T-helper 1 cell treated with Interleukin-12 subunit alpha and Interleukin-12 subunit beta and Interleukin-4 antibody, amounts not matched to agents 30 μg/mL and 1 μg/mL, for 36 hours (primary cell): ENCODE results near the gene TRPC4AP.
A peak's percentile ranks its signal among the peaks of the same experiment; 100 is the strongest.

Experiments used
- H3K27ac Mint-ChIP-seq: one replicate; pipeline ENCODE4 v1.8.0; 2021; ENCODE audit warnings: mild to moderate bottlenecking, mixed read lengths
- H3K27me3 Mint-ChIP-seq: one replicate; pipeline ENCODE4 v1.8.0; 2021; ENCODE audit warnings: low read depth, mixed read lengths
- H3K36me3 Mint-ChIP-seq: one replicate; pipeline ENCODE4 v1.8.0; 2021; ENCODE audit warnings: low read depth, mixed read lengths
- H3K4me1 Mint-ChIP-seq: one replicate; pipeline ENCODE4 v1.8.0; 2021; ENCODE audit warnings: low read depth, mixed read lengths
- H3K4me3 Mint-ChIP-seq: one replicate; pipeline ENCODE4 v1.8.0; 2021; ENCODE audit warnings: mild to moderate bottlenecking, moderate library complexity, mixed read lengths
- H3K9me3 Mint-ChIP-seq: one replicate; pipeline ENCODE4 v1.8.0; 2021; ENCODE audit warnings: mixed read lengths

Gene TRPC4AP

GRCh38 chr20:35000311-35000921 is 92.2 kb downstream of the TRPC4AP start:
- no peaks in the 10 kb centered on the region for H3K9me3 Mint-ChIP-seq
- no peak overlapping the region for H3K4me3 Mint-ChIP-seq
- H3K36me3 Mint-ChIP-seq = peaks cover 18% of the 10 kb centered on the region
- no peak overlapping the region for H3K27ac Mint-ChIP-seq
- H3K27me3 Mint-ChIP-seq = no peaks in the 10 kb centered on the region
- no peaks in the 10 kb centered on the region for H3K4me1 Mint-ChIP-seq

- H3K27ac Mint-ChIP-seq = no peak overlapping the region
- H3K4me3 Mint-ChIP-seq = no peak overlapping the region
- no peaks in the 10 kb centered on the region for H3K4me1 Mint-ChIP-seq
- no peaks in the 10 kb centered on the region for H3K27me3 Mint-ChIP-seq
- peaks cover 18% of the 10 kb centered on the region for H3K36me3 Mint-ChIP-seq
- no peaks in the 10 kb centered on the region for H3K9me3 Mint-ChIP-seq
These were observed 92.8 kb downstream of the TRPC4AP start for GRCh38 chr20:34999782-35000181.

DNA sequence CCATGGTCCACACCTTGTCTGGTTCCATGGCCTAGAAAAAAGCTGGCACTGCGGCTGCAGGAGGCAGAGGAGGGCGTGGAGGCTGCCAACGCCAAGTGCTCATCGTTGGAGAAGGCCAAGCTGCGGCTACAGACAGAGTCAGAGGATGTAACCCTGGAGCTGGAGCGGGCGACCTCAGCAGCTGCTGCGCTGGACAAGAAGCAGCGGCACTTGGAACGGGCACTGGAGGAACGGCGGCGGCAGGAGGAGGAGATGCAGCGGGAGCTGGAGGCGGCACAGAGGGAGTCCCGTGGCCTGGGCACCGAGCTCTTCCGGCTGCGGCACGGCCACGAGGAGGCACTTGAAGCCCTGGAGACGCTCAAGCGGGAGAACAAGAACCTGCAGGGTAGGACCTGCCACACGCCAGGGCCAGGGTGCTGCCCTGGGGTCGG is 93.6 kb downstream of the TRPC4AP start:
- no peak overlapping the region for H3K4me3 Mint-ChIP-seq
- H3K27me3 Mint-ChIP-seq = no peaks in the 10 kb centered on the region
- H3K9me3 Mint-ChIP-seq = no peaks in the 10 kb centered on the region
- H3K36me3 Mint-ChIP-seq = peaks cover 16% of the 10 kb centered on the region
- H3K4me1 Mint-ChIP-seq = no peaks in the 10 kb centered on the region
- H3K27ac Mint-ChIP-seq = no peak overlapping the region

DNA sequence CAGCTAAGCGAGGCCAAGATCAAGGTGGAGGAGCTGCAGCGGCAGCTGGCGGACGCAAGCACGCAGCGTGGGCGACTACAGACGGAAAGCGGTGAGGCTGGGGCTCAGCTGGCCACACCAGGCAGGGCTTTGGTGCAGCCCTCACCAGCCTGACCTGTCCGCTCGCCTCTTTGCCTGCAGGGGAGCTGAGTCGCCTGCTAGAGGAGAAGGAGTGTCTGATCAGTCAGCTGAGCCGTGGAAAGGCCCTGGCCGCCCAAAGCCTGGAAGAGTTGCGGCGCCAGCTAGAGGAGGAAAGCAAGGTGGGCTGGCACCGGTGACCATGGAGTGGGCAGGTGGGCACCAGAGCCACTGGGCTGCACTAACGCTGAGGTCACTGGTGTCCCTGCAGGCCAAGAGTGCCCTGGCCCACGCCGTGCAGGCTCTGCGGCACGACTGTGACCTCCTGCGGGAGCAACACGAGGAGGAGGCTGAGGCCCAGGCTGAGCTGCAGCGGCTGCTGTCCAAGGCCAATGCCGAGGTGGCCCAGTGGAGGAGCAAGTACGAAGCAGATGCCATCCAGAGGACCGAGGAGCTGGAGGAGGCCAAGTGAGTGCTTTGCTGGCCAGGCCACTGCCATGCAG is 94.2 kb downstream of the TRPC4AP start:
- peaks cover 16% of the 10 kb centered on the region for H3K36me3 Mint-ChIP-seq
- no peak overlapping the region for H3K4me3 Mint-ChIP-seq
- H3K27me3 Mint-ChIP-seq = no peaks in the 10 kb centered on the region
- H3K27ac Mint-ChIP-seq = no peak overlapping the region
- H3K4me1 Mint-ChIP-seq = no peaks in the 10 kb centered on the region
- no peaks in the 10 kb centered on the region for H3K9me3 Mint-ChIP-seq

DNA sequence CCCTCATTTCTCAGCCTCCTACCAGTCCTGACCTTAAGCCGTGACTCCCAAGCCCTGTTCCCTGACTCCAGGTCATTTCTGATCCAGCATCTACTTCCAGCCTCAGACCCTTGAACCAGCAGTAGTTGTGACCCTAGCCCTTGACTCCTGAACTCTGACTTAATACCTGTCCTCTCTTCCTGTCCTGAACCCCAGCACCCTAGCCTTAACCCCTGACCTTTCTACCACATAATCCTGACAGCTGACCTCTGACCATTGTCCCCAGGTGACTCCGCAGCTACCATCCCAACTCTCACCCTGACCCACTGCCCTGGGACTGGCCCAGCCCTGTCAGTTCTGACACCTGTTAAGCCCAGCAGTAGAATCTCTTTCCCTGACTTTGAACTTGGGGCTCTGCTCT is 94.8 kb downstream of the TRPC4AP start:
- Mint-ChIP-seq H3K9me3 (no peaks in the 10 kb centered on the region), H3K27me3 (no peaks in the 10 kb centered on the region), H3K4me3 (no peak overlapping the region), H3K27ac (no peak overlapping the region), H3K4me1 (no peaks in the 10 kb centered on the region), H3K36me3 (peaks cover 16% of the 10 kb centered on the region)

GRCh38 chr20:34997131-34997561 is 95.5 kb downstream of the TRPC4AP start:
- no peak overlapping the region for H3K27ac Mint-ChIP-seq
- no peaks in the 10 kb centered on the region for H3K4me1 Mint-ChIP-seq
- no peak overlapping the region for H3K4me3 Mint-ChIP-seq
- peaks cover 16% of the 10 kb centered on the region for H3K36me3 Mint-ChIP-seq
- H3K27me3 Mint-ChIP-seq = no peaks in the 10 kb centered on the region
- no peaks in the 10 kb centered on the region for H3K9me3 Mint-ChIP-seq

DNA sequence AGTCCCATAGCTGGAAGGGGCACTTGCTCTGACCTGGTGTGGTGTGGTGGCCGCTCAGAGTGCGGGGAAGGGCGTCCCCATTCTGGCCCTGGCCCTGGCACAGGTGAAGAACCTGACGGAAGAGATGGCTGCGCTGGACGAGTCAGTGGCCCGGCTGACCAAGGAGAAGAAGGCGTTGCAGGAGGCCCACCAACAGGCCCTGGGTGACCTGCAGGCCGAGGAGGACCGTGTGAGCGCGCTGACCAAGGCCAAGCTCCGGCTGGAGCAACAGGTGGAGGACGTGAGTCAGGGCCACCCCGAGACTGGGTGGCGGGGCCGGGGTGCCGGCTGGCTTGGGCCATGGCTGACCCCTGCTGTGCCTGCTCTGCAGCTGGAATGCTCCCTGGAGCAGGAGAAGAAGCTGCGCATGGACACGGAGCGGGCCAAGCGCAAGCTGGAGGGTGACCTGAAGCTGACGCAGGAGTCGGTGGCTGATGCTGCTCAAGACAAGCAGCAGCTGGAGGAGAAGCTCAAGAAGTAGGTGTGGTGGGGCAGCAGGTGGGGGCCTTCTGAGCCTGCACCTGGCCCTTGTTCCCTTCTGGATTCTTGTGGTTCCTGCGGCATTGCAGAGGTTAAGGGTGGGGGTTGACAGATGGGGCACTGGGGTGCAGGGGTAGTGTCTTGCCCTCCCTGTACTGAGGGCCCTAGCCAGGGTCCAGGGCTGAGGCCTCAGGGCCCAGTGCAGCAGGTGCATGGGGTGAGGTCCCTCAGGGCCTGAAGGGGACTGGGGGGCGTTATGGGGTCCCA is 96.2 kb downstream of the TRPC4AP start:
- H3K4me3 Mint-ChIP-seq = no peak overlapping the region
- H3K36me3 Mint-ChIP-seq = peaks cover 16% of the 10 kb centered on the region
- H3K4me1 Mint-ChIP-seq = no peaks in the 10 kb centered on the region
- no peaks in the 10 kb centered on the region for H3K27me3 Mint-ChIP-seq
- no peak overlapping the region for H3K27ac Mint-ChIP-seq
- no peaks in the 10 kb centered on the region for H3K9me3 Mint-ChIP-seq

GRCh38 chr20:34995696-34996095 is 96.9 kb downstream of the TRPC4AP start:
- no peaks in the 10 kb centered on the region for H3K9me3 Mint-ChIP-seq
- H3K4me1 Mint-ChIP-seq = no peaks in the 10 kb centered on the region
- no peaks in the 10 kb centered on the region for H3K27me3 Mint-ChIP-seq
- peaks cover 15% of the 10 kb centered on the region for H3K36me3 Mint-ChIP-seq
- no peak overlapping the region for H3K4me3 Mint-ChIP-seq
- no peak overlapping the region for H3K27ac Mint-ChIP-seq

- Mint-ChIP-seq H3K4me3 (no peak overlapping the region), H3K9me3 (no peaks in the 10 kb centered on the region), H3K27ac (peak overlapping the region; percentile 57), H3K36me3 (peaks cover 15% of the 10 kb centered on the region), H3K4me1 (no peaks in the 10 kb centered on the region), H3K27me3 (no peaks in the 10 kb centered on the region)
These were observed 97.4 kb downstream of the TRPC4AP start for GRCh38 chr20:34995192-34995591.

DNA sequence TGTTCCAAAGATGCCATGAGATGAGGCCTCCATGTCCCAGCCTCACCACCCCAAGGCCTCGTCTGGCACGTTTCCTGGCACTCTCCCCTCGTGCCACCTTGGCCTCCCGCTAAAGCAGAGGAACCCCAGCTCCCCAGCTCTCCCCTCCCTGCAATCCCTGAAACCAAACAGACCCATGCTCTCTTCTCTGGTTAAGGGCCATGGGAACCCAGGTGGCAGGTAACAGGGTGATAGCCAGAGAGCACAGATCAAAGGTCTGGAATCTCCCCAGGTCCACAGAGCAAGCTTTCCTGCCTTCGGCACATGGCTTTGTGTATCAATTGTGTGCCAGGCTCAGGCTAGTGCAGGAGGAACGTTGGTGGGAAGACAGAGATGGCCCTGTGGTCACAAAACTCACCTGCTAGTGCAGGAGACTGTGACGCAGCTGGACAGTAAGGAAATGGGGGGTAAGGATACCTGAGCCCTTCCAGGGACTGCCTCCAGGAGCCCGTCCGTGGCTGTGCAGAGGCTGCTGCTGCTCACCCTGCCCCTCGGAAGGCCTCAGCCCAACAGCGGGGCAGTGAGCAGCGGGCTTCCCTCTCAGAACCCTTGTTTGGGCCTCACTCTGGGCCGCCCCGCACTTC is 98.0 kb downstream of the TRPC4AP start:
- peak overlapping the region; percentile 57 for H3K27ac Mint-ChIP-seq
- H3K36me3 Mint-ChIP-seq = peaks cover 15% of the 10 kb centered on the region
- H3K27me3 Mint-ChIP-seq = no peaks in the 10 kb centered on the region
- H3K4me1 Mint-ChIP-seq = no peaks in the 10 kb centered on the region
- H3K9me3 Mint-ChIP-seq = no peaks in the 10 kb centered on the region
- no peak overlapping the region for H3K4me3 Mint-ChIP-seq

DNA sequence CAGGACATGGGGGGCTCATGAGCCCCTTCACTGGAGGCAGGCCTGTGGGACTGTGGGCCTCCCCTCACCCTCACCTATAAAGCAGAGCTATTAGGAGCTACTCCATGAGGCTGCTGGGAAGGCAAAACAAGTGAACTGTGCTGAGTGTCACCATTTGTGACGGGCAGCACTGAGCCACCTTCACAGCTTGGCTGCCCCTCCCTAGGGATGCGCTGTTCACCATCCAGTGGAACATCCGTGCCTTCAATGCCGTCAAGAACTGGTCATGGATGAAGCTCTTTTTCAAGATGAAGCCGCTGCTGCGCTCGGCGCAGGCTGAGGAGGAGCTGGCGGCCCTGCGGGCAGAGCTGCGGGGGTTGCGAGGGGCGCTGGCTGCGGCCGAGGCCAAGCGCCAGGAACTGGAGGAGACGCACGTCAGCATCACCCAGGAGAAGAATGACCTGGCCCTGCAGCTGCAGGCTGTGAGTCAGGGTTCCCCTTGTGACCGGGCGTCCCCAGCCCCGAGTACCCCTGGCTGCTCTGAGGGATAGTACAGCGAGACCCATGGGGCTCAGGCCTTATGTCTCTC is 98.6 kb downstream of the TRPC4AP start:
- Mint-ChIP-seq H3K27me3 (no peaks in the 10 kb centered on the region), H3K36me3 (peaks cover 14% of the 10 kb centered on the region), H3K9me3 (no peaks in the 10 kb centered on the region), H3K4me1 (no peaks in the 10 kb centered on the region), H3K27ac (no peak overlapping the region), H3K4me3 (no peak overlapping the region)

GRCh38 chr20:34992751-34993417 is 99.7 kb downstream of the TRPC4AP start:
- Mint-ChIP-seq H3K9me3 (no peaks in the 10 kb centered on the region), H3K27me3 (no peaks in the 10 kb centered on the region), H3K36me3 (peaks cover 10% of the 10 kb centered on the region), H3K27ac (no peak overlapping the region), H3K4me3 (no peak overlapping the region), H3K4me1 (no peaks in the 10 kb centered on the region)

DNA sequence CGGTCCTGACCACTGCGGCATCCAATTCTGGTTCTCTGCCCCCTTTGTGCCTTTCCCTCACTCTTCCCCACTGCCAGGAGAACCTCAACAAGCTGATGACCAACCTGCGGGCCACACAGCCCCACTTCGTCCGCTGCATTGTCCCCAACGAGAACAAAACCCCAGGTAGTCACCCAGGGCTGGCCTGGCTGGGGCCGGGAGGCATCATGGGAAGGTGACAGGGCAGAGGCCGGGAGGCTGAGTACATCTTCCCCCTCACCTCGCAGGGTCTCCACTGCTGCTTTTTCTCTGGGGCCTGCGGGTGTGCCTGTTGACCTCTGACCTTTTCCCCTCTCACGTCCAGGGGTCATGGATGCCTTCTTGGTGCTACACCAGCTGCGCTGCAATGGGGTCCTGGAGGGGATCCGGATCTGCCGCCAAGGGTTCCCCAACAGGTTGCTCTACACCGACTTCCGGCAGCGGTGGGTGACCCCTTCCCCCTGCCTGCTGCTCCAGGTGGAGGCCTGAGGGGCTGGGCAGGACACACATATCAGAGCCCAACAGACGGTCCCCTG is 101.9 kb downstream of the TRPC4AP start:
- Mint-ChIP-seq H3K4me1 (no peaks in the 10 kb centered on the region), H3K9me3 (no peaks in the 10 kb centered on the region), H3K27ac (no peak overlapping the region), H3K36me3 (peaks cover 3% of the 10 kb centered on the region), H3K27me3 (no peaks in the 10 kb centered on the region), H3K4me3 (no peak overlapping the region)

- no peak overlapping the region for H3K4me3 Mint-ChIP-seq
- H3K4me1 Mint-ChIP-seq = peaks cover under 1% of the 10 kb centered on the region
- H3K9me3 Mint-ChIP-seq = no peaks in the 10 kb centered on the region
- peaks cover 3% of the 10 kb centered on the region for H3K36me3 Mint-ChIP-seq
- H3K27ac Mint-ChIP-seq = no peak overlapping the region
- peaks cover 1% of the 10 kb centered on the region for H3K27me3 Mint-ChIP-seq
These were observed 102.4 kb downstream of the TRPC4AP start for GRCh38 chr20:34990231-34990630.
